IPS-18c (cell line): ENCODE measurements around the gene ARFGEF3.

Experiments
- H3K4me3 ChIP-seq: 2 replicates; pipeline ENCODE4 v1.7.0; 2013; ENCODE audit warnings: low read depth, mild to moderate bottlenecking, low read length, moderate library complexity; ENCODE audit not compliant: insufficient read depth
- H3K9me3 ChIP-seq: one replicate; pipeline ENCODE4 v1.6.1; 2013; ENCODE audit warnings: mild to moderate bottlenecking, low read length, moderate library complexity; ENCODE audit not compliant: control insufficient read depth, insufficient read depth

ARFGEF3 gene

DNA sequence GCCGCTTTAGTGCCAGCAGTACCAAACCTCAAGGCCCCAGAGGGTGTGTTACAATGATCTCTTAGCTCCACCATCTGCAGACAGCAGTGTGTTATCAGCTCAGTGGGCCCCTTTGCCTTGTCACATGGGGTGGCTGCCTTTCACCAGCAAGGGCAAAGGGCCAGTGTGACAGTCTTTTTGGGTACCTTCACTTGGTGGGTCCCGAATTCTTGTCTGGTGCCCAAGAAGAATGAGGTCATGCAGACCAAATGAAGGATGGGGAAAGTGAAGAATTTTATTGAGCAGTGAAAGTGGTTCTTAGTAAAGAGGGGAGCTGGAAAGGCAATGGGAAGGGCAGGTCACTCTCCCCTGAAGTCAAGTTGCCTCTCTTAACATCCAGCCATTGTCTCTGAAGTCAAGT lies 213.1 kb downstream of the ARFGEF3 start:
- Histone ChIP-seq H3K4me3 (no peak overlapping the region), H3K9me3 (no peaks in the 10 kb centered on the region)

DNA sequence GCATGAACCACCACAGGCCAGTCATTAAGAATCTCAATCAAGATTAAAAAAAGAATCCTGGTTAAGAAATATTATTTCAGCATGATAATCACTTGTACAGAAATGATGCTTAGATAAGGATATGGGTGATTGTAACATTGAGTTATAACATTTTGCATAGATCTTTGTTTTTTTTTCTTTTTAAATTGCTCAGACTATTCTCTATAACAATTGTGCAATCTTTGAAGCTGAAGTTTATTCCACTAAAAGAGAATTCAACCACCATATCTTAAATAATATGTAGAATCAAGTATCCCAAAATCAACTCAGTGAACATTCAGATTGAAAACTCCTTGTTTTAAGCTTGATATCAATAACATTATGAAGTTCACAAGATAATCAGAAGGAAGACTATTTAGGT lies 215.3 kb downstream of the ARFGEF3 start:
- H3K9me3 ChIP-seq = no peaks in the 10 kb centered on the region

DNA sequence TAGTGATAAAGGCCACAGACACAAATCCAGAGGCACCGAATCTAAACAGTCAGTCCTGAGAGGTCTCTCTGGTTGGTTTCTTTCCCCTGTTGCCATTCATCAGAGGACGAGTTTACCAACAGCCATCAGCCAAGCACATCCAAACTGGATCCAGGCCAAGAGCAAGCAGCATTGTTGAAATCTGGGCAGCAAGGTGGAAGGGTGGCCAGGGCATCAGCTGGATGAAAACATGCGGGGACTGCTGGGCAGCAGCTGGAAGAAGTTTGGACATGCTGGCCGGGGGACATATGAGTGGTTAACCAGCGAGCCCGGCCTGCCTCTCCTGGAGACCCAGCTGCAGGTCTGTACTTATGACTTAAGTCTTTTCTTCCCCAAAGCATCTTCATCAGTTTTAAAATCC lies 216.1 kb downstream of the ARFGEF3 start, which contains the start of gene SMIM28:
Gene SMIM28 (plus strand): TSS at position 62 of the 400 bp plus-strand sequence. CDS start 168 bp downstream, at position 230.
- no peaks in the 10 kb centered on the region for H3K9me3 ChIP-seq
- no peak within 1 kb of the TSS for H3K4me3 ChIP-seq

More for the DNA sequence above, 215.3 kb downstream of the ARFGEF3 start:
- H3K4me3 ChIP-seq = no peak overlapping the region

DNA sequence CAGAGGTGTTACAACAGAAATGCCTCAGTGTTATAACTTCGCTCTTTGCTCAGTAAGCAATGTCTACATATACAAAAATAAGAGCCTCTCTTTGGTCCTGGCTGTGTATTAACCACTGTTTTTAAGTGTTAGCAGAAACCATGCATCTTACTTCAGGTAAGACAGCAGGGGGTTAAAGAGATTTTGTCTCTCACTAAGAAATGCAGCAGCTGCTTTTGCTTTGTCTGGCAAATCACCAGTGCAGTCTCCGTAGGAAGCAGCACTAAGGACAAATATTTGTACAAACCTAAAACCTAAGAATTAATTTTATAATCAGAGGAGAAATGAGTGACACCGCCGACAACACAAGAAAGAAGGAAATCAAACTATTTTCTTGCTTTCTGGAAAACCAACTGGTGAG lies 216.7 kb downstream of the ARFGEF3 start:
- H3K9me3 ChIP-seq = no peaks in the 10 kb centered on the region
- H3K4me3 ChIP-seq = no peak overlapping the region

DNA sequence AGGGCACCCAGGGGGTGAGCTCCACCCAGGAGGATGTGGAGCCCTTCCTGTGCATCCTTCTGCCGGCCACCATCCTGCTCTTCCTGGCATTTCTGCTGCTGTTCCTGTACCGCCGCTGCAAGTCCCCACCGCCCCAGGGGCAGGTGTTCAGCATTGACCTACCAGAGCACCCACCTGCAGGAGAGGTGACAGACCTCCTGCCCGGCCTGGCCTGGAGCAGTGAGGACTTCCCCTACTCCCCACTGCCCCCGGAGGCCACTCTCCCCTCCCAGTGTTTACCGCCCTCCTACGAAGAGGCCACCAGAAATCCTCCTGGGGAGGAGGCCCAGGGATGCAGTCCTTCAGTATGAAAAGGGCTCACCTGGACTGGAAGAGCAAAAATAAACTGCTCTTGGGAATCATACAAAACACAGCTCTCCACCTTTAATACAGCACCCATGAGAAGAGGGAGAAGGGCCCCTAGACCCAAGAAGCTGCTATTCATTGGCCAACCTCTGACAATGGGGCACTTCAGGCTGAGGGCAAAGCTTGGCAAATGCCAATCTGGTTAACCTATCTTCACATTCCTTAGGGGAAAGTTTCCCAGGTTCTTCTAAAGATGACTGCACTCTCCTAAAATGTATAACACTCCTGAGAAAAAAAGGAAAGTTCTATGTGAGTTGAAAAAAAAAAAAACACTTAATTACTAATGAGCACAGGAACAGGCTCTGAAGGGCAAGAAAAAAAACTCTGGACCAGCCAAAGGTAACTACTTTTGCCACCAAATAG lies 220.9 kb downstream of the ARFGEF3 start:
- Histone ChIP-seq H3K9me3 (no peaks in the 10 kb centered on the region), H3K4me3 (no peak overlapping the region)

DNA sequence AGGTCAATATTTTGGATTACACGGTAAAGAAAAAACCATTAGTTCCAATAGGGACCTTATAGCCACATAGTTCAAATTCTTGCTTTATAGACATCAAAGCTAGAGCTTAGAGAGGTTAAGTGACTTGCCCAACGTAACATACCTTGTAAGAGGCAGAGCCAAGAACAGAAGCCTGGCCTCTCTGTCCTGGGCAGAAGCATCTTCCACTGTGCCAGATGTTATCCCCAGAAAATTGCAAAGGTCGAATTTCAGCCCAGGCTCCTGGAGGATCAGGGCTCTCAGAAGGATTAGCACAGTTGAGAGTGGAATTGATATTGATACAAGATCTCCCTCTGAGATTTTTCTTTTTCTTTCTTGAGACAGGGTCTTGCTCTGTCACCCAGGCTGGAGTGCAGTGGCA lies 222.0 kb downstream of the ARFGEF3 start:
- no peaks in the 10 kb centered on the region for H3K9me3 ChIP-seq
- H3K4me3 ChIP-seq = no peak overlapping the region

DNA sequence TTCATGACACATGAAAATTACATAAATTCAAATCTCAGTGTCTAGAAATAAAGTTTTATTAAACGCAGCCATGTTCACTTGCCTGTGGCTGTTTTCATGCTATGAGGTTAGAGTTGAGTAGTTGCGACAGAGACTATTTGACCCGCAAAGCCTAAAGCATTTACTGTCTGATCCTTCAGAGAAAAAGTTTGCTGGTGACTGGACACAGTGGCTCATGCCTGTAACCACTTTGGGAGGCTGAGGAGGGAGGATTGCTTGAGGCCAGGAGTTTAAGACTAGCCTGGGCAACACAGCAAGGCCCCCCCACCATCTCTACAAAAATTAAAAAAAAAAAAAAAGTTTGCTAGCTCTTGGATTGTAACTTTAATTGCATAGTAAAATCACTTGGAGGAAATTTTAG lies 225.2 kb downstream of the ARFGEF3 start:
- no peak overlapping the region for H3K4me3 ChIP-seq
- no peaks in the 10 kb centered on the region for H3K9me3 ChIP-seq

DNA sequence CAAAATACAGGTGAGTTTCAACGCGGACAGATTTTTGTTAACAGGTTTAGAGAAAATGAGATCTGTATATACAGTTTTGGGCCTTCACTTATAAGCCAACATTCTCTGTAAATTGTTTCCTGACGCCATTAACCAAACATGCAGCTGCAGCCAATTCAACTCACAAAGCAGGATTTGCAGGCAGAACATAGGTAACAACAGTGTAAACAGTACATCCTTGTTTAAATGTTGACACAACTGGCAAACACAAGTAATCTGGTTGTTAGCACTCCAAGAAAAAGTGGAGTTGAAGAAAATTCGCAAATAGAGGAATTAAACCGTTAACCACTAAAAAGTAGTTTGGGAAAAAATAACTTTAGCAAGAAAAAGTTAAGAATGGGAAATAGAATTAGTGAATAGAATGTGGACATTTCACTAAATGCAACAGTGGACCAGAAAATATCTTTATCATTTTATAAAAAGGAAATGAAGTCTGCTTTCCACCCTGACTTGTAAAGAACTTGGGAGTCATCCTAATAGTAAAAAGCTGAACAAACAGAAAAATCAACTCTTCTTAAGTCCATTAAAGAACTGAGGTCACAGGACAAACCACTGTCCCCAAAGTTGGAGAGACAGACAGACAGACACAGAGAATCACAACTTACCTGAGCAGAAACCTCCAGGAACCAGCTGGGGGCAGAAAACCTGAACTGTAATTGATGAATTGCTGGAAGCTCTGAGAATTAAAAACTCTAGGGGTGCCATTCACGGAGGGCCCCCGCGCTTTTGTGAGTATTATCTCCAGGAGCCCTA lies 226.0 kb downstream of the ARFGEF3 start:
- Histone ChIP-seq H3K9me3 (no peaks in the 10 kb centered on the region), H3K4me3 (no peak overlapping the region)

DNA sequence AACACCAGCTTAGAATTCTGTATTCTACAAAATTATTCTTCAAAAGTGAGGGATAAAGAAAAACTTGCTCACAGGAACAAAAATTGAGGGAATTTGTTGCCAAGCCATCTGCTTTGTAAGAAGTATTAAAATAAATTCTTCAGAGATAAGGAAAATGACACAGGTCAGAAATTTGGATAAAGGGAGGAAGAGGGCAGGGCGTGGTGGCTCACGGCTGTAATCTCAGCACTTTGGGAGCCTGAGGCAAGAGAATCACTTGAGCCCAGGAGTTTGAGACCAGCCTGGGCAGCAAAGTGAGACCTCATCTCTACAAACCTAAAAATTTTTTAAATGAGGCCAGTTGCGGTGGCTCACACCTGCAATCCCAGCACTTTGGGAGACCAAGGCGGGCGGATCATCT lies 227.8 kb downstream of the ARFGEF3 start:
- Histone ChIP-seq H3K9me3 (no peaks in the 10 kb centered on the region), H3K4me3 (no peak overlapping the region)
